Astrocyte (in vitro differentiated cells and primary cell): ENCODE measurements around the gene PARP9.

Source experiments
- CTCF ChIP-seq: IDR thresholded peaks from 2 replicates; pipeline ENCODE4 v1.5.1; 2011; ENCODE audit warnings: low read depth, mild to moderate bottlenecking, inconsistent platforms, low read length, moderate library complexity; ENCODE audit not compliant: insufficient read depth
- EZH2 ChIP-seq: IDR thresholded peaks from 2 replicates; pipeline ENCODE4 v1.6.1; 2012; ENCODE audit warnings: mild to moderate bottlenecking, low read length, inconsistent platforms; ENCODE audit not compliant: insufficient read depth

GRCh38 chr3:122533931-122534334 lies 30.2 kb downstream of the PARP9 start:
- TF ChIP-seq CTCF (no peak), EZH2 (no peak)
